HepG2 (cell line): ENCODE results near the gene NPEPL1. TPM values are rescaled to one million over a fixed set of nuclear protein-coding genes. Genes with fewer than 3 reads are reported as not detected.

Experiments used
- ATAC-seq: fragments of 200-7000 bp; cut with Tn5 transposase; 3 replicates; pipeline ENCODE4 v1.9.1; 2020; ENCODE audit warnings: mild to moderate bottlenecking, moderate library complexity
- BruUV-seq: library from RNA; stranded (reverse); fragments of 400-500 nt; replicated peaks from 2 replicates; lab custom pipeline; 2021; lab: Mats Ljungman, UMichigan
- CTCF ChIA-PET: fragments of 300-600 bp; formaldehyde crosslinking; extraction: SDS; loops from one replicate; lab custom pipeline; 2021; ENCODE audit warnings: low total read pairs, inconsistent platforms, low intra/inter-chr PET ratio; lab: Yijun Ruan, JAX
- POLR2A ChIA-PET: fragments of 350-600 bp; sonication (Branson Sonifier 250); formaldehyde crosslinking; loops from one replicate; lab custom pipeline; 2020; ENCODE audit warnings: antibody characterized with exemption, inconsistent platforms; lab: Yijun Ruan, JAX
- DNase-seq: peaks from one replicate; pipeline ENCODE4 v3.0.0-alpha.2; 2015; ENCODE audit warnings: low spot score
- FAIRE-seq: peaks from 3 replicates; lab custom pipeline; 2011; peaks lifted over from hg19 to GRCh38; lab: Jason Lieb, UNC
- H2AFZ ChIP-seq: one replicate; pipeline ENCODE4 v1.6.1; 2011; ENCODE audit warnings: low read length, inconsistent platforms
- H3K27ac ChIP-seq: fragments of 300-600 bp; 3 replicates; pipeline ENCODE4 v1.8.0; 2011; ENCODE audit warnings: mixed run types, mild to moderate bottlenecking, mixed read lengths, low read length, inconsistent platforms; ENCODE audit not compliant: insufficient read depth; ENCODE audit errors: extremely low read length
- H3K27me3 ChIP-seq, 2 experiments: fragments of 200-600 bp in 1 of 2; 2 replicates in 1 of 2; 3 replicates in 1 of 2; pipeline versions ENCODE4 v1.6.0 to v1.8.0; 2011; ENCODE audit warnings: low read length in 2 of 2, mild to moderate bottlenecking in 2 of 2, moderate library complexity in 2 of 2, inconsistent platforms in 1 of 2; ENCODE audit not compliant: insufficient read depth in 2 of 2, control insufficient read depth in 1 of 2
- H3K36me3 ChIP-seq, 2 experiments: fragments of 200-600 bp in 1 of 2; replicated peaks in 1 of 2; 2 replicates in 1 of 2; 3 replicates in 1 of 2; pipeline versions ENCODE4 v1.5.1 to v1.8.0; 2011; ENCODE audit warnings: low read length in 2 of 2, inconsistent platforms in 1 of 2; ENCODE audit not compliant: insufficient read depth in 2 of 2, control insufficient read depth in 1 of 2
- H3K4me1 ChIP-seq: 2 replicates; pipeline ENCODE4 v1.5.1; 2012; ENCODE audit warnings: low read length, inconsistent platforms; ENCODE audit not compliant: insufficient read depth
- H3K4me2 ChIP-seq: 2 replicates; pipeline ENCODE4 v1.6.0; 2011; ENCODE audit warnings: low read depth, low read length, inconsistent platforms
- H3K4me3 ChIP-seq, 3 experiments: fragments of 200-600 bp in 1 of 3; sonication (generic), shearing (Covaris generic) in 1 of 3; replicated peaks in 1 of 3; 2 replicates each; pipeline ENCODE4 v1.5.1; 2011 to 2016; ENCODE audit warnings: low read length in 3 of 3, inconsistent platforms in 2 of 3, low read depth in 2 of 3, mild to moderate bottlenecking in 2 of 3, control low read depth in 1 of 3, mixed read lengths in 1 of 3; ENCODE audit not compliant: insufficient read depth in 1 of 3
- H3K79me2 ChIP-seq: one replicate; pipeline ENCODE4 v1.6.1; 2011; ENCODE audit warnings: low read length, inconsistent platforms; ENCODE audit not compliant: insufficient read depth
- H3K9ac ChIP-seq: 2 replicates; pipeline ENCODE4 v1.6.0; 2011; ENCODE audit warnings: mild to moderate bottlenecking, low read depth, low read length, inconsistent platforms; ENCODE audit not compliant: insufficient read depth
- H3K9me3 ChIP-seq: 2 replicates; pipeline ENCODE4 v1.5.1; 2012; ENCODE audit warnings: mild to moderate bottlenecking, low read length
- H4K20me1 ChIP-seq: 2 replicates; pipeline ENCODE4 v1.6.0; 2011; ENCODE audit warnings: inconsistent platforms, mild to moderate bottlenecking, low read length, moderate library complexity; ENCODE audit not compliant: insufficient read depth
- AHDC1 ChIP-seq: sonication (generic); formaldehyde crosslinking; IDR thresholded peaks from 2 replicates; pipeline ENCODE4 v1.5.1; 2020; ENCODE audit warnings: mild to moderate bottlenecking, missing genetic modification reagents, borderline replicate concordance
- FOXK2 ChIP-seq: fragments of 450-650 bp; IDR thresholded peaks from 2 replicates; pipeline ENCODE4 v1.6.1; 2016
- FOXP1 ChIP-seq, 2 experiments: fragments of 450-650 bp in 1 of 2; IDR thresholded peaks; 2 replicates each; pipeline ENCODE4 v1.6.1; 2017 to 2018; ENCODE audit warnings: antibody characterized with exemption in 1 of 2
- FOXP4 ChIP-seq: sonication (generic); formaldehyde crosslinking; IDR thresholded peaks from 2 replicates; pipeline ENCODE4 v1.4.0; 2020; ENCODE audit warnings: missing genetic modification reagents
- MYNN ChIP-seq: sonication (generic); formaldehyde crosslinking; IDR thresholded peaks from 2 replicates; pipeline ENCODE4 v1.4.0; 2020; ENCODE audit warnings: mild to moderate bottlenecking, low read depth, missing genetic modification reagents
- PPARG ChIP-seq: conservative IDR thresholded peaks from 2 replicates; pipeline ENCODE4 v1.6.1; 2016; ENCODE audit warnings: missing biosample characterization, missing genetic modification reagents
- TCF7L2 ChIP-seq: IDR thresholded peaks from 2 replicates; pipeline ENCODE4 v1.6.1; 2011; ENCODE audit warnings: mild to moderate bottlenecking, low read depth, low read length, moderate library complexity
- TP53 ChIP-seq: sonication (generic); formaldehyde crosslinking; conservative IDR thresholded peaks from 2 replicates; pipeline ENCODE4 v1.4.0; 2020; ENCODE audit warnings: missing genetic modification reagents
- U2AF1 ChIP-seq: fragments of 200-400 bp; formaldehyde crosslinking; optimal IDR thresholded peaks from 2 replicates; pipeline ENCODE3; 2017; ENCODE audit warnings: mild to moderate bottlenecking, low read depth, low read length
- ZNF260 ChIP-seq: sonication (generic); formaldehyde crosslinking; IDR thresholded peaks from 2 replicates; pipeline ENCODE4 v1.4.0; 2020; ENCODE audit warnings: missing genetic modification reagents, low read depth, mild to moderate bottlenecking, borderline replicate concordance
- ZNF333 ChIP-seq: sonication (generic); formaldehyde crosslinking; IDR thresholded peaks from 2 replicates; pipeline ENCODE4 v1.4.0; 2020; ENCODE audit warnings: mild to moderate bottlenecking, missing genetic modification reagents, borderline replicate concordance
- ZNF430 ChIP-seq: sonication (generic); formaldehyde crosslinking; IDR thresholded peaks from 2 replicates; pipeline ENCODE4 v1.9.0; 2021; ENCODE audit warnings: mild to moderate bottlenecking, missing genetic modification reagents
- ZNF558 ChIP-seq: sonication (generic); formaldehyde crosslinking; IDR thresholded peaks from 2 replicates; pipeline ENCODE4 v1.9.0; 2022; ENCODE audit warnings: mild to moderate bottlenecking, missing genetic modification reagents, borderline replicate concordance
- WGBS: methylation state at CpG from one replicate; pipeline ENCODE4 v1.1.6; 2017; ENCODE audit warnings: low lambda C conversion rate; 5-methylcytosine and 5-hydroxymethylcytosine counted together
- in situ Hi-C: cut with HindIII; loops from 2 replicates; pipeline ENCODE4 v1.10.0; 2017; ENCODE audit warnings: low pct_unique_long_range_greater_than_20kb; ENCODE audit not compliant: extremely low pct_ligation_motif_present
- intact Hi-C: fragments of 100-400 bp; cut with micrococcal nuclease; formaldehyde crosslinking; loops from one replicate; pipeline ENCODE4 v1.10.0; 2022; ENCODE audit not compliant: unreplicated experiment
- polyA plus RNA-seq, 8 experiments: library from polyadenylated mRNA; depleted of rRNA in 3 of 8; stranded (reverse) in 7 of 8; unstranded in 1 of 8; fragments of >200 nt; fragmentation: Illumina TruSeq in 4 of 8; extraction: Trizol in 4 of 8; gene quantifications; 2 replicates each; pipeline versions ENCODE4 v1.2.1 to v1.2.3, GENCODE V29; 2011 to 2016; ENCODE audit warnings: low read depth in 4 of 8, missing spikeins in 1 of 8, mixed read lengths in 1 of 8; ENCODE audit not compliant: insufficient read depth in 1 of 8
- total RNA-seq, 5 experiments: library from RNA; depleted of rRNA; stranded (reverse); fragments of >200 nt; fragmentation: Illumina TruSeq; extraction: Trizol; gene quantifications; 2 replicates each; pipeline ENCODE4 v1.2.3, GENCODE V29; 2016; ENCODE audit warnings: low read depth in 1 of 5

The NPEPL1 gene
- total and polyA plus RNA-seq, 2 of the 13 experiments (the other 11 are each of a cell fraction or from before 2014, with no cell fraction given): 4.1 to 7.5 TPM

- intact Hi-C loops (no loop called here), in situ Hi-C loops (no loop called here)
- no peak overlapping the region for H2AFZ ChIP-seq
- H3K36me3 ChIP-seq: peaks cover 33 to 69% of the 10 kb centered on the region in 2 experiments
- WGBS: over 99% methylated on average over 5 of the region's 5 CpGs
- H3K27me3 ChIP-seq: no peaks in the 10 kb centered on the region
- no peaks in the 10 kb centered on the region for H3K9me3 ChIP-seq
- TF ChIP-seq ZNF260 (CRISPR knock-in tag) (no peak), PPARG (no peak), FOXK2 (no peak), ZNF333 (CRISPR knock-in tag) (no peak)
- no peak for ATAC-seq
- CTCF ChIA-PET: no interaction called here
- H3K4me1 ChIP-seq: no peaks in the 10 kb centered on the region
- H3K9ac ChIP-seq: no peak overlapping the region
- H4K20me1 ChIP-seq: peaks cover 16% of the 10 kb centered on the region
- no peak overlapping the region for H3K4me3 ChIP-seq
- peaks cover 34% of the 10 kb centered on the region for H3K79me2 ChIP-seq
- no peak for FAIRE-seq
- H3K27ac ChIP-seq: no peak overlapping the region
- no TSS peak for BruUV-seq
- H3K4me2 ChIP-seq: no peak overlapping the region
- POLR2A ChIA-PET: no interaction called here
- DNase-seq: no peak
Observed at GRCh38 chr20:58667975-58668374, 24.6 kb upstream of the NPEPL1 start.

- intact Hi-C loops: no loop called here
- ATAC-seq (no peak), DNase-seq (no peak), FAIRE-seq (no peak)
- Histone ChIP-seq H3K27me3 (no peaks in the 10 kb centered on the region), H3K4me1 (no peaks in the 10 kb centered on the region), H3K9me3 (no peaks in the 10 kb centered on the region), H3K27ac (no peak overlapping the region), H3K4me2 (no peak overlapping the region), H3K9ac (no peak overlapping the region), H3K79me2 (peaks cover 28% of the 10 kb centered on the region), H4K20me1 (peaks cover 9% of the 10 kb centered on the region), H2AFZ (no peak overlapping the region), H3K4me3 (no peak overlapping the region), H3K36me3 (peaks cover 33 to 71% of the 10 kb centered on the region in 2 experiments)
- POLR2A ChIA-PET: no interaction called here
- BruUV-seq: no TSS peak
- CTCF ChIA-PET: no interaction called here
- in situ Hi-C loops: no loop called here
- WGBS: 97% methylated on average over 5 of the region's 5 CpGs
- TF ChIP-seq FOXP4 (no peak), MYNN (CRISPR knock-in tag) (no peak), AHDC1 (CRISPR knock-in tag) (no peak), U2AF1 (no peak), ZNF558 (CRISPR knock-in tag) (no peak), ZNF430 (CRISPR knock-in tag) (no peak), TP53 (CRISPR knock-in tag) (no peak), TCF7L2 (no peak), FOXP1 (IDR thresholded peaks at IDR 0.05) (no peak), FOXP1 (CRISPR knock-in tag; IDR thresholded peaks at IDR 0.05) (no peak)
Observed at GRCh38 chr20:58668901-58669286, 23.7 kb upstream of the NPEPL1 start.
